ENCODE data around the gene MSX1.

MSX1 gene

GRCh38 chr4:4870576-4871241 is 11.2 kb downstream of the MSX1 start:
- no peak for DNase-seq (ENCODE audit: low spot score)

GRCh38 chr4:4871242-4871572 is 11.7 kb downstream of the MSX1 start:
- DNase-seq (ENCODE audit: low spot score): no peak

GRCh38 chr4:4871573-4872313 is 12.3 kb downstream of the MSX1 start:
- DNase-seq (ENCODE audit: low spot score): no peak

GRCh38 chr4:4872314-4872903 is 12.9 kb downstream of the MSX1 start:
- no peak for DNase-seq (ENCODE audit: low spot score)

- DNase-seq (ENCODE audit: low spot score): no peak
Measured at GRCh38 chr4:4873203-4873602, 13.7 kb downstream of the MSX1 start.

- no peak for DNase-seq (ENCODE audit: low spot score)
Measured at GRCh38 chr4:4874254-4874653, 14.8 kb downstream of the MSX1 start.

- no peak for DNase-seq (ENCODE audit: low spot score)
Measured at GRCh38 chr4:4875147-4875546, 15.7 kb downstream of the MSX1 start.

GRCh38 chr4:4875611-4876010 is 16.1 kb downstream of the MSX1 start:
- no peak for DNase-seq (ENCODE audit: low spot score)

- DNase-seq (ENCODE audit: low spot score): no peak
Measured at GRCh38 chr4:4876945-4877661, 17.6 kb downstream of the MSX1 start.

- DNase-seq (ENCODE audit: low spot score): peak; percentile 20
Measured at GRCh38 chr4:4880492-4880891, 21.0 kb downstream of the MSX1 start.

GRCh38 chr4:4881432-4881831 is 22.0 kb downstream of the MSX1 start:
- DNase-seq (ENCODE audit: low spot score): no peak

GRCh38 chr4:4884611-4885010 is 25.1 kb downstream of the MSX1 start:
- no peak for DNase-seq (ENCODE audit: low spot score)

GRCh38 chr4:4887426-4887825 is 28.0 kb downstream of the MSX1 start:
- DNase-seq (ENCODE audit: low spot score): no peak

GRCh38 chr4:4888695-4889094 is 29.2 kb downstream of the MSX1 start:
- DNase-seq (ENCODE audit: low spot score): no peak

- no peak for DNase-seq (ENCODE audit: low spot score)
Measured at GRCh38 chr4:4889781-4890180, 30.3 kb downstream of the MSX1 start.

GRCh38 chr4:4890574-4891255 is 31.2 kb downstream of the MSX1 start:
- no peak for DNase-seq (ENCODE audit: low spot score)

GRCh38 chr4:4893721-4894120 is 34.3 kb downstream of the MSX1 start:
- no peak for DNase-seq (ENCODE audit: low spot score)

- DNase-seq (ENCODE audit: low spot score): no peak
Measured at GRCh38 chr4:4899202-4899925, 39.9 kb downstream of the MSX1 start.

- no peak for DNase-seq (ENCODE audit: low spot score)
Measured at GRCh38 chr4:4901877-4902276, 42.4 kb downstream of the MSX1 start.

GRCh38 chr4:4912155-4912554 is 52.7 kb downstream of the MSX1 start:
- no peak for DNase-seq (ENCODE audit: low spot score)

- DNase-seq (ENCODE audit: low spot score): no peak
Measured at GRCh38 chr4:4913147-4913561, 53.7 kb downstream of the MSX1 start.

Data from RKO (cell line).